NCI-H69 (cell line): ENCODE results near the gene SDK2.

ENCODE experiments used
- DNase-seq: peaks from one replicate; lab custom pipeline; 2025; lab: John Stamatoyannopoulos, UW

SDK2 gene

GRCh38 chr17:73609758-73610157 lies 34.5 kb downstream of the SDK2 start:
- DNase-seq, result no peak

DNA sequence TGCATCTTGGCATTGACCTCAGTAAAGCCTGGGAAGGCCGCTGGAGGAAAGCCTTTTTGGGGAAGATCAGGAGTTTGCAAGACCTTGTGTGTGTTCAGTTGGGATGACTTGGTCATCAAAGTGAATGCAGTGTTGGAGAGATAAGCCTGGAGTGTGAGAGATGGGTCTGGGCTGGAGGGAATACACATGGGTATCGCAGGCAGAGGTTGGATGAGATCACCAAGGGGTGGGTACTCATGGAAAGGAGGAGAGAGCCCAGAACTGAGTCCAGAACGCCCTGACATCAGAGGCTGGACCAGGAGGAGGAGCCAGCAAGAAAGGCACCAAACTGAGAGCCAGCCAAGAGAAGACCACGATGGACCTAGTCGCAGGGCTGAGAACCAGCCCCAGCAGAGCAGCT lies 35.2 kb downstream of the SDK2 start:
- no peak for DNase-seq

GRCh38 chr17:73605444-73605843 lies 38.8 kb downstream of the SDK2 start:
- DNase-seq, result no peak

GRCh38 chr17:73604476-73604875 lies 39.8 kb downstream of the SDK2 start:
- DNase-seq, result no peak

DNA sequence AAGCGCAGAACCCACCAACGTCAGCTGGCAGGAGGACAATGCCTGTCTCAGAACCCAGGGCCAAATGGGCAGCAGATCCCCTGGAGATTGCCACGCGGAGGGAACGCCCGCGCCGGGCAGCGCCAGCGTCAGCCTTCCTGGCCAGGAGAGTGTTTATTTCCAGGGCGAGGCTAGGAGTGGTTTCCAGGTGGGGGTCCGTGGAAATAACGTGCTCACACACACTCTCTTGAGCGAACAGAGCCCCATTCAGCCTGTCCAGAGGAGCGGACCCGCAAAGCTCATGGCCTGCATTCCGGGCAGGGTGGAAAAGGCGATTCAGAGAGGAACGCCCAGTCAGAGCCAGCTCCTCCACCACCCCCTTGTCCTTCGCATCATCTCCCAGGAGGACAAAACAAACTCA lies 40.3 kb downstream of the SDK2 start:
- no peak for DNase-seq

DNA sequence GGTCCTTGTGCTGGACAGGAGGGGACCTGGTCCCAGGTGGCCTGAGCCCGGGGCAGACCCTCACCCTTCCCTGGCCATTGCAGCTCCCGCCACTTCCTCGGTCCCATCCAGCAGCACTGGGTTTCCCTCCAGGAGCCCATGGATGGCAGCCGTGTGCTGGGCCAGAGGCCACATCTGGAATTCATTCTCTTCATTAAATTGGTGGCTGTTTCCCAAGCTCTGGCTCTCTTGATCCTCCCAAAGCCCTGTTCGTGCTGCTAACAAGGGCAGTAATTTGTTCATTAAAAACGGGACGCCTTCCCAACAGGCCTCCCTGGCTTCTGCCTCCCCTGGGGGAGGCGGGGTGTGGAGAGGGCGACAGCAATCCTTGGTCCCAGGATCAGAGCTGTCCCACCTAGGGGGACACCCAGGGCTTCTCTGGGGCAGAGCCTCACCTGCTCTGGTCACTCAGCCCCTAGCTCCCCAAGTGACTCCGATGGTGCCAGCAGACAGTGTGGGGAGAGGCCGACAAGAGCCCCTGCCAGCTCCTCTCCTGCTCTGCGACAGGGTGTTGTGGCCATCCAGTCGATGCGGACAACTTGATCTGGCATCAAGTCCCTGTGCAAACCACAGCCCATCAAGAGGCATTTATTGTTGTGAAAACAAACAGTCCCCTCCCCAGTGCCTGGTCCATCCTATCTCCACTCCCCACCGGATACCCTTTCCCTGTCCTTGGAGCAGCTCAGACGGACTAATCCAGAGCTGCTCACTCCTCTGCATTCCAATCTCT lies 44.0 kb downstream of the SDK2 start:
- peak; percentile 20 for DNase-seq

- no peak for DNase-seq
Measured at GRCh38 chr17:73599599-73599998, 44.6 kb downstream of the SDK2 start.

- no peak for DNase-seq
Measured at GRCh38 chr17:73598212-73598611, 46.0 kb downstream of the SDK2 start.

- no peak for DNase-seq
Measured at GRCh38 chr17:73595931-73596330, 48.3 kb downstream of the SDK2 start.

GRCh38 chr17:73595479-73595878 lies 48.8 kb downstream of the SDK2 start:
- DNase-seq, result peak; percentile 61

DNA sequence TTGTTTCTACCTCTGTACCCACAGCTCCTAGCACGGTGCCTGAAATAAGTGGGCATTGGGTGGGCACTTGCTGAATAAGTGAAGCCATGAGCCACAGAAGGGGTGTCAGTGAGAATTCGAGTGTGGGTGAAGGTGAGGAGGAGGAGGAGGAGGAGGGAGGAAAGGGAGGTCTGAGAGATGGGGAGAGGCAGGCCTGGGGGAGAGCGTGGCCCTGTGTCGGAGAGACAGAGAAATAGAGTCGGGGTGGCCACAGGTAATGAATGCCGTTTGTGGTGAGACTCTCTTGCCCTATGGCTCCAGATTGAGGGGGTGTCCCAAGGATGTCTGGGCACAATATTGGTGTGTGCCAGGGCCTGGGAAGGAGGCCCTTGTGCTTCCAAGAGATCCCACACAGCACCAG lies 49.2 kb downstream of the SDK2 start:
- DNase-seq, result no peak

DNA sequence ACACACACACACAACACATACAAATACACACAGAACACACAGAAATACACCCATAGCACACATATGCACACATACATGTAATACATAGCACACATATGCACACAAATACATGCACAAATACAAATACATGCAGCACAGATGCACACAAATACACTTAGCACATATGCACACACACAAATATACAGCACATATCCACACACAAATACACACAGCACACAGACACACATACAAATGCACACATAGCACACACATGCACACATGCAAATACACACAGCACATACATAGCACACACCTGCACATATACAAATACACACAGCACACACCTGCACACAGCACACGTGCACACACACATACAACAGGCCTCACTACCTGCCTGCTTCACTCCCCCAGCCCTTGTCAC lies 49.6 kb downstream of the SDK2 start:
- DNase-seq, result no peak

DNA sequence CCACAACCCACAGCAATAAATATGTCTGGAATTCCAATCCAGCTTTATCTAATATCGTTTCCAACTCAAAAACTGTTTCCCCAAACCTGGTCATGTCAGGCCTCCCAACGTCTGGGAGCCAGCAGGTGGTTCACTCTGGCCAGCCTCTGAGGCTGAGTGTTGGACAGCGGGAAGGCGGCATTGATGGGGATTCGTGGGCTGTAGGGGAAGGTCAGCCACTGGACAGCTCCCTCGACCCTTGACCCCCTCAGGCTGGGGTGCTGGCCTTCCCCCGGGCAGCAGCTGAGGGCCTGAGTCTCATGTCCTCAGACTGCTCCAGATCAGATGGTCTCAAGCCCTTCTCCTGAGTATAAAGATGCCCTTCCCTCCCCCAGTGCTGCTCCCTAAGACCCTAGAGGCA lies 50.2 kb downstream of the SDK2 start:
- no peak for DNase-seq

DNA sequence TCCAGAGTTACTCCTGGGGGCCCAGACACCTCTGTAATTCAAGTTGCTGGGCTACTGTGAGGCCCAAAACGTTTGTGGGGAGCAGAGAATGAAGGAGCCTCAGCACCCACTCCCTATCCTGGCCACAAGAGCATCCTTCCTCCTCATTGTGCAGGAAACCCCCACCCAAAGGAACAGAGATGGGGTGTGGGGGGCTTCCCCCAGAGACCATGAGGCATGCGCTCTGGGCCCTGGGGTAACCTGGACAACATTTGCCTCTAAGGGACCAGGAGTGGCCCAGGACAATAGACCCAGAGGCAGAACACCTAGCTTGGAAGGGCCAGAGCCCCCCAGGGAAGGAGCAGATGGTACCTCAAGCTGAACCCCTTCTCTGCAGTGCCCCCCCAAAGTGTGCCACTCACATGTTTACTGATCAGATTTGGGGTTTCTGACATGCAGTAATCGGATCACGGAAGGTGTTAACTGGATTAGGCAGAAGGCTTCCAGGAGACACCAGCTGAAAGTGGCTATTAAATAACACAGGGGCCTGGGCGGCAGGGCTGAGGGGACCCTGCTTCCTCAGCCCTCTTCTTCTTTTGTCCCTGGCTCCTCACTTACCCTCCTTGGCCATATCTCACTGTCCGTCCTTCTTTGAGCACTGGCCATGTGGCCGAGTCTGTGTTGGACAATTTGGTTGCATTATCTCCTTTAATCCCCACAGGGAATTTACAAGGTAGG lies 50.8 kb downstream of the SDK2 start:
- no peak for DNase-seq

GRCh38 chr17:73592501-73592961 lies 51.7 kb downstream of the SDK2 start:
- DNase-seq, result no peak

GRCh38 chr17:73592079-73592415 lies 52.2 kb downstream of the SDK2 start:
- no peak for DNase-seq

DNA sequence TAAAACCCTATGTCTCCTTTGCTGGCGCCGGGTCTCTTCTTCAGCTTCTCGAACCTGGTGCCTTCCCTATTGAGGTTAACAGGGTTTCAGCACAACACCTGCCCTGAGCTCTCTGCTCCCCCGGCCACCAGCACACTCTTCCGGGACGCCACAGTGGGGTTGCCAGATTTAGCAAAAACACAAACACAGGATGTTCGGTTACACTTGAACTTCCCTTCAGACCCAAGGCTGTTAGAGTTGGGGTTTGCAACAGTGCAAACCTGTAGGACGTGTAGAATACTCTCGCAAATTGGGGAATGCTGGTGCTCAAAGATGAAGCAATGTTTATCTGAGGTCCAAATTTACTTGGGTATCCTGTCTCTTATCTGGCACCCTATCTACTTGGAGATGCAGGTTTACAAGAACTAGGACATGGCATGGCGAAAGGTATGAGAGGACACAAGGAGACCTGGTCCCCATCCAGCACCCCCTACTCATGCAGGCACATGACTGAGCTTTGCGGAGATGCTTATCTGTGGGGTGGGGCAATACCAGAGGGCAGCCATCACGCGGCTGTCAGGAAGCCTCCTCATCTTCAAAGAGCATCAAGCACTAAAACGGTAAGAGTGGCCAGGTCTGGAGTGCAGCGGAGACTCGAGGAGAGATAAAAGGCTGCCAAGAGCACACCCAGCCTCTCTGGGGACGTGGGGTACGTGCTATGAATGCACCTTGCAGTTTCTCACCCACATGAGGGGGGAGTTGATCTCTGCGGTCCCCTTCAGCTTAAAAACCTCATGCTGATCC lies 52.8 kb downstream of the SDK2 start:
- no peak for DNase-seq

DNA sequence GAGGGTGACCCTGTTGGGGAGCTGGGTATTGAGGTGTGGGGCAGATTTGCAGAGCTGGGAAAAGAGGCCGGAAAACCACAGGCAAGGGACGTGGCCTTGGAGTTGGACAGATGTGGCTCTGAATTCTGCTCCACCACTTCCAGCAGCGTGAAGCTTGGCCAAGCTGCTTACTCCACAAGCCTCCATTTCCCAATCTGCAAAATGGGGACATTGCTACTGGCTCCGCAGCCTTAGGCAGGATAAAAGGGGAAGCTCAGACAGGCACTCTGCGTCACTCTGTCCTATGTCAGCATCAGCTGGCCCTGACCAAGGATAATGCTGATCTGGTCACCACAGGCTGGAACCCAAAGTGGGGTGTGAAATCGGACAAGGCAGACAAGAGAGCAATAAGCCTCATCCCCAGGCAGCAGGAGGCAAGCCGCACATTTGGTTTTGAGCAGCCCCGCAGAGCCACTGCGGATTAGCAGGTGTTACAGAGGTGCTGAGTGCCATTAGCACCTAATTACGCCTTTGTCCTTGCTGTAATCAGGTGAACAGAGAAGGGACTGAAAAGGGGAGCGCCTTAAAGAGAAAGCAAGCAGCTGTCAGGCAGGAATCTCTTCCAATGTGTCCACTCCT lies 54.8 kb downstream of the SDK2 start:
- DNase-seq, result peak; percentile 94

DNA sequence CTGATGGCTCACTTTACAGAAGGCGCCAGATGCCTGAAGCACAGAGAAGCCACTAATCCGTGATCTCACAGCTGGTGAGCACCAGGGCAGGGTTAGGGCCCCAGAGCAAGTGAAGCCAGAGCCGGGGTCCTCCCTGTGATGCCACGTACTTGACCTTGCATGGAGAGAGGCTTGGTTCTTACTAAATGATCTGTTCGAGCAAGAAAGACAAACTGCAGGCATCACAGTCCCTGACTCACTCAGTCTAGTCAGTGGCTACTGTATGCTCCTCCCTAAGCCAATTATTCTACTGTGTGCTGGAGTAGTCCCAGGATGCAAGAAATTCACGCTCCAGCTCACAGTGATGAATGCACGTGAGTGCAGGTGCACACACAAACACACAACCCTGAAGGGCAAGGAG lies 55.4 kb downstream of the SDK2 start:
- DNase-seq, result peak; percentile 80

DNA sequence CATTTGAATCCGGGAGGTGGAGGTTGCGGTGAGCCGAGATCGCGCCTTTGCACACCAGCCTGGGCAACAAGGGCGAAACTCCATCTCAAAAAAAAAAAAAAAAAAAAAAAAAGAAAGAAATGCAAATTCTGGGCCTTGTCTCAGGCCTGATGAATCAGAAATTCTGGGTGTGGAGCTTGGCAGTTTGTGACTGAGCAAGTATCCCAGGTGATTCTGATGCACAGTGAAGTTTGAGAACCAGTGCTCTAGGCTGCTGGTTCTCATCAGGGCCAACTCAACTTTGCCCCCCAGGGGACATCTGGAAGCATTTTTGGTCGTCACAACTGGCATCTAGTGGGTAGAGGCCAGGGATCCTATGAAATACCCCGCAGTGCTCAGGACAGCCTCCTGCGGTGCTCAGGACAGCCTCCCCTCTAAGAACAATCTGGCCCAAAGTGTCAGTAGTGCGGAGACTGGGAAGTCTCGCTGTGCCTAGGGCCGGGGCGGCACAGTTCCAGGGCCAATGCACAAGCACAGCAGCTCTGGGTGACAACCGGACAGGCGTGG lies 55.9 kb downstream of the SDK2 start:
- DNase-seq, result no peak

DNA sequence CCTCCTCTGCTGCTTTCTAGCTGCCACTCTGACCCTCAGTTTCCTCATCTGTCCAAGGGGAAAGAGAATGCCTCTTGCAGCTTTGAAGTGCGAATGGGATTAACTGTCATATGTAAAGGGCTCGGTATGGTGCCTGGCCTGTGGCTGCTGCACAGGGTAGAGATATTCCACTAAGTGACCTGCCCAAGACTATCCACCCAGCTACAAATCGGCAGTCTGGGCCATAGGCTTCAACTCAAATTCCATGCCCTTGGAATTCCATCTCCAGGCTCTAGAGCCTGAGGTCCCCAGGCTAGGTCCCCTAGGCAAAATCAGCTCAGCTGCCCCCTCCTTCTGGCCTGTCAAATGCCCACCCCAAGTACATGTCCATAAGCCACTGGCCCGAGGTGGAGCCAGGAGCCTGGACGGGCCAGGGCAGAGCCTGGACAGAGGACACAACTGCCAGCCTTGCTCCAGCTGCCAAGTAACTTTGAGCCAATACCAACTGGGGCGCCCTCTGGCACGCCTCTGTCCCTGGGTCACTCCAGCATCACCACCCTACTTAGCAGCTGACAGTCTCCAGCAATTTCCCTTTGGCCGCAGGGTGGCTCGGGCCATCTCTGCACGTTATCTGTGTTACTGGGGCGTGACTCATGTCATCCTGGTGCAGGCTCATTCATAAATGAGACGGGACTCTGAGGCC lies 57.2 kb downstream of the SDK2 start:
- DNase-seq, result no peak
